ENCODE results near the gene PLB1. TPM values are rescaled to one million over a fixed set of nuclear protein-coding genes. Genes with fewer than 3 reads are reported as not detected.

The PLB1 gene
- total RNA-seq, 4 donors from 2014 or later, result 1.1 to 6.5 (median 2.3) TPM

GRCh38 chr2:28604284-28604843, 108.5 kb downstream of the PLB1 start:
- DNase-seq, result no peak
- no peaks in the 10 kb centered on the region for H3K36me3 ChIP-seq
- no peaks in the 10 kb centered on the region for H3K9me3 ChIP-seq
- WGBS, 2 donors, result 55 to 85% methylated on average over 3 to 5 of the region's 9 CpGs
- H3K4me1 ChIP-seq, result peaks cover 7 to 56% (median 12%) of the 10 kb centered on the region in 3 donors
- H3K27me3 ChIP-seq, result no peaks in the 10 kb centered on the region
- H3K4me3 ChIP-seq, result no peak overlapping the region
- peak overlapping the region in 3 of 4 donors; percentile 12 to 60 (median 20) for H3K27ac ChIP-seq
- intact Hi-C loops (cut with DNase I), result no loop called here
- no peak for TF ChIP-seq POLR2A (IDR thresholded peaks at IDR 0.05)
- TF ChIP-seq CTCF (IDR thresholded peaks at IDR 0.05), result no peak

- H3K4me3 ChIP-seq, result no peak overlapping the region
- TF ChIP-seq CTCF (IDR thresholded peaks at IDR 0.05), result no peak
- H3K4me1 ChIP-seq, result peaks cover 7 to 60% (median 21%) of the 10 kb centered on the region in 3 donors
- H3K27ac ChIP-seq, result peak overlapping the region; percentile 21 to 87 (median 78)
- 57 to 64% methylated on average over 5 of the region's 5 CpGs for whole genome bisulfite sequencing, 2 donors
- DNase-seq, result no peak
- intact Hi-C loops (cut with DNase I), result no loop called here
- no peaks in the 10 kb centered on the region for H3K36me3 ChIP-seq
- no peaks in the 10 kb centered on the region for H3K9me3 ChIP-seq
- no peaks in the 10 kb centered on the region for H3K27me3 ChIP-seq
Observed at GRCh38 chr2:28606986-28607441, 111.2 kb downstream of the PLB1 start.

- TF ChIP-seq POLR2A (IDR thresholded peaks at IDR 0.05), result no peak
- no peak for TF ChIP-seq CTCF (IDR thresholded peaks at IDR 0.05)
- intact Hi-C loops (cut with DNase I), result no loop called here
- 89 to 94% methylated on average over 6 of the region's 8 CpGs for WGBS, 2 donors
- Histone ChIP-seq H3K36me3 (no peaks in the 10 kb centered on the region), H3K27ac (peak overlapping the region; percentile 21 to 87 (median 78)), H3K4me1 (peaks cover 8 to 57% (median 22%) of the 10 kb centered on the region in 3 donors), H3K9me3 (no peaks in the 10 kb centered on the region), H3K4me3 (no peak overlapping the region), H3K27me3 (no peaks in the 10 kb centered on the region)
- DNase-seq, result no peak
Observed at GRCh38 chr2:28607730-28608499, 112.1 kb downstream of the PLB1 start.

- intact Hi-C loops (cut with DNase I), result no loop called here
- WGBS, 2 donors, result 76 to 82% methylated on average over 7 of the region's 7 CpGs
Observed at GRCh38 chr2:28608500-28609424, 112.9 kb downstream of the PLB1 start.

More at GRCh38 chr2:28608500-28609424, 112.9 kb downstream of the PLB1 start:
- H3K4me3 ChIP-seq, result no peak overlapping the region
- H3K27ac ChIP-seq, result peak overlapping the region in 3 of 4 donors; percentile 78 to 87 (median 78)
- TF ChIP-seq CTCF (IDR thresholded peaks at IDR 0.05) (no peak), POLR2A (IDR thresholded peaks at IDR 0.05) (no peak)
- H3K36me3 ChIP-seq, result no peaks in the 10 kb centered on the region
- peaks cover 9 to 57% (median 24%) of the 10 kb centered on the region in 3 donors for H3K4me1 ChIP-seq
- no peak for DNase-seq
- H3K27me3 ChIP-seq, result no peaks in the 10 kb centered on the region
- no peaks in the 10 kb centered on the region for H3K9me3 ChIP-seq

All from esophagus squamous epithelium (tissue), 5 donors.